ENCODE measurements around the gene CD27. TPM values are rescaled to one million over a fixed set of nuclear protein-coding genes. Genes with fewer than 3 reads are reported as not detected.
"Not testable (repeated sequence)": the region's sequence is repeated elsewhere in the genome, so short reads cannot be mapped to it uniquely, and the experiment has no call there.

The CD27 gene
- total RNA-seq, 1 experiment from 2014 or later: not detected

DNA sequence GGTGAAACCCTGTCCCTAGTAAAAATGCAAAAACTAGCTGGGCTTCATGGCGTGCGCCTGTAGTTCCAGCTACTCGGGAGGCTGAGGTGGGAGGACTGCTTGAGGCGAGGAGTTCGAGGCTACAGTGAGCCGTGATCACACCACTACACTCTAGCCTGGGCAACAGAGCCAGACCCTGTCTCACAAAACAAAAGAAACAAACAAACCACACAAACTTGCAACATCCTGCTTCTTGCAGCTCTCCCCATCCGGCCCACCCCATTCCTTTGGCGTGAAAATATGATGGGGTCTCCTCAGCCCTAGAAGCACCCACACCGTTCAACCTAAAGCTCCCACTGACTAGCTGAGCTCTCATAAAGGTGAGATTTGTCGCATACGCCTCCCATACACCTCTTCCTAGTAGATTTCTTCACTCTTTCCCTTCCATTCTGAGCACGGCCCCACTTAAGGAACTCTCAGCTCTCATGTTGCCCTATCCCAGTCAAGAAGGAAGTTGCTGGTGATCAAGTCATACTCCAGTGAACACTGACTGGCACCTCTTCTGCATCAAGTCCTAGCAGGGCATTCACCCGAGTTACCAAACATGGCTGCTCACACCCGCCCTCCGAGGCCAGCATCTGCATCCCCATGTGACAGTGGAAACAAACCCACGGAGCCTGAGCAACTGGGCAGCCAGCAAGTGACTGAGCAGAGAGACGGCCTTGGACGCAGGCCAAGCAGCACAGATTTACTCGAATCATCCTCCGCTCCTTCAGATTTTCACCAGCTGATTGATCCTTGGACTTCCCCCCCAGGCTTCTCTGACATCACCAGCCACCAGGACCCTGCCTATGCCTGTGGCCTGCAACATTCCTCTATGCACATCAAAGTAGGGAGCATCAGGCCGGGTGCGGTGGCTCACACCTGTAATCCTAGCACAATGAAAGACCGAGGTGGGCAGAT lies 18.9 kb upstream of the CD27 start:
- Mint-ChIP-seq H3K9me3 (ENCODE audit: low read depth, unreplicated experiment) (no peaks in the 10 kb centered on the region), H3K36me3 (ENCODE audit: insufficient read depth, unreplicated experiment) (peaks cover 5% of the 10 kb centered on the region), H3K4me1 (ENCODE audit: low read depth, unreplicated experiment) (peaks cover 16% of the 10 kb centered on the region), H3K27ac (ENCODE audit: unreplicated experiment) (no peak overlapping the region), H3K4me3 (ENCODE audit: low read depth, unreplicated experiment) (no peak overlapping the region), H3K27me3 (ENCODE audit: unreplicated experiment) (no peaks in the 10 kb centered on the region)
- intact Hi-C loops (cut with micrococcal nuclease; ENCODE audit: unreplicated experiment): no loop called here
- BruUV-seq (replicated peaks): no TSS peak
- DNase-seq: no peak
- TF ChIP-seq CTCF (IDR thresholded peaks at IDR 0.05; ENCODE audit: unreplicated experiment): no peak
- CTCF ChIA-PET: no interaction called here

DNA sequence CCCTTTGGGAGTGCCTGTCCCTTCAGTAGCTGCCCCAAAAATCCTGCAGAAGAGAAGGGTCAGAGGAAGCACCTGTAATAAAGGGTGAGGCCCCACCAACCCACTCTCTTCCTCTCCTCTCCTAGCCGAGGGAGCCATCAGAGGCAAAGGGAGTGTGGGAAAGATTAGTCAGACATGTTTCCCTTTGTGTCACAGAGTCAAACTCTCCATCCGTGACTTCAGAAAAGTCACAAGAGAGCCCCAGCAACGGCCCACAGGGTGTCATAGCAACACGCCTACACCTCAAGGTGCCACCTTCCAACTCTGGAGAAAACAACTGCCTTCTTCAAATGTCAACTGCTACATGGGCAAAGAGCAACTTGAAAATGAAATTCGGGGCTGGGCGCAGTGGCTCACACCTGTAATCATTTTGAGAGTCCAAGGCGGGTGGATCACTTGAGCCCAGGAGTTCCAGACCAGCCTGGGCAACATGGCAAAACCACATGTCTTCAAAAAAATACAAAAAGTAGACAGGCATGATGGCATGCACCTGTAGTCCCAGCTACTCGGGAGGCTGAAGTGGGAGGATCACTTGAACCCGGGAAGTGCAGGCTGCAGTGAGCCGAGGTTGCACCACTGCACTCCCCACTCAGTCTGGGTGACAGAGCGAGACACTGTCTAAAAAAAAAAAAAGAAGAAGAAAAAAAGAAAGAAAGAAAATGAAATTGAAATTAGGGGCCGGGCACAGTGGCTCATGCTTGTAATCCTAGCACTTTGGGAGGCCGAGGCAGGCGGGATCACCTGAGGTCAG lies 17.7 kb upstream of the CD27 start:
- no peaks in the 10 kb centered on the region for H3K9me3 Mint-ChIP-seq (ENCODE audit: low read depth, unreplicated experiment)
- peaks cover 24% of the 10 kb centered on the region for H3K4me1 Mint-ChIP-seq (ENCODE audit: low read depth, unreplicated experiment)
- TF ChIP-seq CTCF (IDR thresholded peaks at IDR 0.05; ENCODE audit: unreplicated experiment): no peak
- H3K36me3 Mint-ChIP-seq (ENCODE audit: insufficient read depth, unreplicated experiment): peaks cover 5% of the 10 kb centered on the region
- H3K27ac Mint-ChIP-seq (ENCODE audit: unreplicated experiment): no peak overlapping the region
- H3K27me3 Mint-ChIP-seq (ENCODE audit: unreplicated experiment): no peaks in the 10 kb centered on the region
- H3K4me3 Mint-ChIP-seq (ENCODE audit: low read depth, unreplicated experiment): no peak overlapping the region
- DNase-seq: no peak
- BruUV-seq (replicated peaks): no TSS peak
- intact Hi-C loops (cut with micrococcal nuclease; ENCODE audit: unreplicated experiment): no loop called here
- CTCF ChIA-PET: no interaction called here

DNA sequence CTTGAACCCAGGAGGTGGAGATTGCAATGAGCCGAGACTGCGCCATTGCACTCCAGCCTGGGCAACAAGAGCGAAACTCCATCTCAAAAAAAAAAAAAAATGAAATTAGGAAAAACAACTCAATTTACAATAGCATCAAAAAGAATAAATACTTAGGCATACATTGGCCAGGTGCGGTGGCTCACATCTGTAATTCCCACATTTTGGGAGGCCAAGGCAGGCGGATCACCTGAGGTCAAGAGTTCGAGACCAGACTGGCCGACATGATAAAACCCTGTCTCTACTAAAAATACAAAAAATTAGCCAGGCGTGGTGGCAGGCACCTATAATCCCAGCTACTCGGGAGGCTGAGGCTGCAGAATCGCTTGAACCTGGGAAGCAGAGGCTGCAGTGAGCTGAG lies 17.0 kb upstream of the CD27 start:
- DNase-seq; H3K9me3 Mint-ChIP-seq (ENCODE audit: low read depth, unreplicated experiment); H3K27ac Mint-ChIP-seq (ENCODE audit: unreplicated experiment); H3K36me3 Mint-ChIP-seq (ENCODE audit: insufficient read depth, unreplicated experiment); BruUV-seq (replicated peaks); intact Hi-C loops (cut with micrococcal nuclease; ENCODE audit: unreplicated experiment); H3K27me3 Mint-ChIP-seq (ENCODE audit: unreplicated experiment); H3K4me3 Mint-ChIP-seq (ENCODE audit: low read depth, unreplicated experiment): not testable (repeated sequence)
- CTCF ChIA-PET: interaction anchor here (0.7 to 0.8 kb wide), 2 partner anchors 8 to 164 kb away, joined by 4 read pairs; no protein-coding TSS in a partner anchor
- peaks cover 24% of the 10 kb centered on the region for H3K4me1 Mint-ChIP-seq (ENCODE audit: low read depth, unreplicated experiment)

DNA sequence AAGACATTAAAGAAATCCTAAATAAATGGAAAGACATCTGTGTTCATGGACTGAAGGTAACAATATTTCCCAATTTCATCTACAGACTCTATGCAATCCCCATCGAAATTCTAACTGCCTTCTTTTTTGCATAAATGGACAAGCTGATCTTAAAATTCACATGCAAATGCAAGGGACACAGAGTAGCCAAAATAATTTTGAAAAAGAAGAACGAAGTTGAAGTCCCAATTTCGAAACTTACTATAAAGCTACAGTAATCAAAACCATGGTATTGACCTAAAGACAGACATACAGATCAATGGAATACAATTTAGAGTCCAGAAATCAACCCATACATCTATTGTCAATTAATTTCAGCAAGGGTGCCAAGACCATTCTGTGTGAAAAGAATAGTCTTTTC lies 16.4 kb upstream of the CD27 start:
- Mint-ChIP-seq H3K4me1 (ENCODE audit: low read depth, unreplicated experiment) (peaks cover 24% of the 10 kb centered on the region), H3K4me3 (ENCODE audit: low read depth, unreplicated experiment) (no peak overlapping the region), H3K27ac (ENCODE audit: unreplicated experiment) (no peak overlapping the region), H3K36me3 (ENCODE audit: insufficient read depth, unreplicated experiment) (peaks cover 5% of the 10 kb centered on the region), H3K9me3 (ENCODE audit: low read depth, unreplicated experiment) (no peaks in the 10 kb centered on the region), H3K27me3 (ENCODE audit: unreplicated experiment) (no peaks in the 10 kb centered on the region)
- DNase-seq: no peak
- CTCF ChIA-PET: interaction anchor here (0.7 to 0.8 kb wide), 2 partner anchors 8 to 164 kb away, joined by 4 read pairs; no protein-coding TSS in a partner anchor
- no peak for TF ChIP-seq CTCF (IDR thresholded peaks at IDR 0.05; ENCODE audit: unreplicated experiment)
- BruUV-seq (replicated peaks): no TSS peak
- intact Hi-C loops (cut with micrococcal nuclease; ENCODE audit: unreplicated experiment): no loop called here
